Kidney epithelial cell (primary cell): ENCODE measurements around the gene ZNF667. TPM values are rescaled to one million over a fixed set of nuclear protein-coding genes. Genes with fewer than 3 reads are reported as not detected.

Experiments
- DNase-seq: peaks from one replicate; pipeline ENCODE4 v3.0.0-alpha.2; 2010; ENCODE audit warnings: low read depth
- H3K27me3 ChIP-seq: 2 replicates; pipeline ENCODE4 v1.6.0; 2011; ENCODE audit warnings: low read length; ENCODE audit not compliant: control insufficient read depth, insufficient read depth
- H3K36me3 ChIP-seq: 2 replicates; pipeline ENCODE4 v1.5.1; 2011; ENCODE audit warnings: low read length; ENCODE audit not compliant: control insufficient read depth, insufficient read depth
- H3K4me3 ChIP-seq: 2 replicates; pipeline ENCODE4 v1.5.1; 2011; ENCODE audit warnings: low read depth, mild to moderate bottlenecking, control low read depth, low read length
- total RNA-seq: library from RNA; depleted of rRNA; stranded (reverse); fragments of >200 nt; gene quantifications from 2 replicates; pipeline ENCODE4 v1.2.3, GENCODE V29; 2015
- TF ChIP-seq, protein P1 (sequence below): IDR thresholded peaks from 2 replicates; pipeline ENCODE4 v1.5.1; 2011; ENCODE audit warnings: mild to moderate bottlenecking, moderate library complexity, low read length, control low read depth, inconsistent platforms; ENCODE audit not compliant: insufficient read depth, poor library complexity, severe bottlenecking

Gene ZNF667
- total RNA-seq, 1 donor from 2014 or later, result 4.2 TPM

DNA sequence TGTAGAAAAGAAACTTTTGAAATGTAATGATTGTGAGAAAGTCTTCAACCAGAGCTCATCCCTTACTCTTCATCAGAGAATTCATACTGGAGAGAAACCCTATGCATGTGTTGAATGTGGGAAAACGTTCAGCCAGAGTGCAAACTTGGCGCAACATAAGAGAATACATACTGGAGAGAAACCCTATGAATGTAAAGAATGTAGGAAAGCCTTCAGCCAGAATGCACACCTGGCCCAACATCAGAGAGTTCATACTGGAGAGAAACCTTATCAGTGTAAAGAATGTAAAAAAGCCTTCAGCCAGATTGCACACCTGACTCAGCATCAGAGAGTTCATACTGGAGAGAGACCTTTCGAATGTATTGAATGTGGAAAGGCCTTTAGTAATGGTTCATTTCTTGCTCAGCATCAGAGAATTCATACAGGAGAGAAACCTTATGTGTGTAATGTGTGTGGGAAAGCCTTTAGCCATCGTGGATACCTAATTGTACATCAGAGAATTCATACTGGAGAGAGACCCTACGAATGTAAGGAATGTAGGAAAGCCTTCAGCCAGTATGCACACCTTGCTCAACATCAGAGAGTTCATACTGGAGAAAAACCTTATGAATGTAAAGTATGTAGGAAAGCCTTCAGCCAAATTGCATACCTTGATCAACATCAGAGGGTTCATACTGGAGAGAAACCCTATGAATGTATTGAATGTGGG is 53.7 kb downstream of the ZNF667 start:
- Histone ChIP-seq H3K27me3 (no peaks in the 10 kb centered on the region), H3K36me3 (peaks cover 4% of the 10 kb centered on the region), H3K4me3 (no peak overlapping the region)
- no peak for DNase-seq
- TF ChIP-seq, protein P1, sequence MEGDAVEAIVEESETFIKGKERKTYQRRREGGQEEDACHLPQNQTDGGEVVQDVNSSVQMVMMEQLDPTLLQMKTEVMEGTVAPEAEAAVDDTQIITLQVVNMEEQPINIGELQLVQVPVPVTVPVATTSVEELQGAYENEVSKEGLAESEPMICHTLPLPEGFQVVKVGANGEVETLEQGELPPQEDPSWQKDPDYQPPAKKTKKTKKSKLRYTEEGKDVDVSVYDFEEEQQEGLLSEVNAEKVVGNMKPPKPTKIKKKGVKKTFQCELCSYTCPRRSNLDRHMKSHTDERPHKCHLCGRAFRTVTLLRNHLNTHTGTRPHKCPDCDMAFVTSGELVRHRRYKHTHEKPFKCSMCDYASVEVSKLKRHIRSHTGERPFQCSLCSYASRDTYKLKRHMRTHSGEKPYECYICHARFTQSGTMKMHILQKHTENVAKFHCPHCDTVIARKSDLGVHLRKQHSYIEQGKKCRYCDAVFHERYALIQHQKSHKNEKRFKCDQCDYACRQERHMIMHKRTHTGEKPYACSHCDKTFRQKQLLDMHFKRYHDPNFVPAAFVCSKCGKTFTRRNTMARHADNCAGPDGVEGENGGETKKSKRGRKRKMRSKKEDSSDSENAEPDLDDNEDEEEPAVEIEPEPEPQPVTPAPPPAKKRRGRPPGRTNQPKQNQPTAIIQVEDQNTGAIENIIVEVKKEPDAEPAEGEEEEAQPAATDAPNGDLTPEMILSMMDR, result no peak

DNA sequence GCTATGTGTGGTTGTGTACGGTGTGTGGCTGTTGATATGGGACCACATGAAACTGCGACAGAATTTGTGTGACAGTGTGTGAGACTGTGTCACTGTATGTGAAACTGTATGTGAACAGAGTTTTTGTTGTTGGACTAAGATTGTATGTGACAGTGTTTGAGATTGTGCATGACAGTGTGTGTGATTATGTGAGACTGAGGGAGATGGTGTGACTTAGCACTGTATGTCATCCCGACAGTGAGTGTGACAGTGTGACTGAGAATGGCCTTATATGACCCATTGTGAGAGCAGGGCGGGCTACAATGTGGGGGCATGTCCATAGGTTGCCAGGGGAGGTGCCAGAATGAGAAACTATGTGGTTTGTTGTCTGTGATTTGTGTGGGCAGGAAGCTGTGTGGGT is 72.1 kb downstream of the ZNF667 start:
- peak overlapping the region; percentile 81 for H3K4me3 ChIP-seq
- no peak for DNase-seq
- TF ChIP-seq, protein P1, result no peak
- peaks cover 2% of the 10 kb centered on the region for H3K36me3 ChIP-seq
- no peaks in the 10 kb centered on the region for H3K27me3 ChIP-seq

DNA sequence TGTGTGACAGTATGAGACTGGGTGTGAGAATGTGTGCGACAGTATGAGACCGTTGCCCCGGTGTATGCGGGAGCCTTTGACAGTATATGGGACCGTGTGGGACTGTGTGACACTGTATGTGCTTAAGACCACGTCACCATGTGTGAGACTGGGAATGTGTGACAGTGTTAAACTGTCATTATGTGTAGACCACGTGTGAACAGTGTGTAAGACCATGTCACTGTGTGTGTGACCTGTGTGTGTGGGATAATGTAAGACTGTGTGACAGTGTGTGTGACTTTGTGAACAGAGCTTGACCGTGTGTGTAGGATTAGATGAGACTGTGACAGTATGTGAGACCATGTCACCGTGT is 72.5 kb downstream of the ZNF667 start:
- TF ChIP-seq, protein P1, result no peak
- Histone ChIP-seq H3K4me3 (peak overlapping the region; percentile 81), H3K36me3 (peaks cover 2% of the 10 kb centered on the region), H3K27me3 (no peaks in the 10 kb centered on the region)
- no peak for DNase-seq

DNA sequence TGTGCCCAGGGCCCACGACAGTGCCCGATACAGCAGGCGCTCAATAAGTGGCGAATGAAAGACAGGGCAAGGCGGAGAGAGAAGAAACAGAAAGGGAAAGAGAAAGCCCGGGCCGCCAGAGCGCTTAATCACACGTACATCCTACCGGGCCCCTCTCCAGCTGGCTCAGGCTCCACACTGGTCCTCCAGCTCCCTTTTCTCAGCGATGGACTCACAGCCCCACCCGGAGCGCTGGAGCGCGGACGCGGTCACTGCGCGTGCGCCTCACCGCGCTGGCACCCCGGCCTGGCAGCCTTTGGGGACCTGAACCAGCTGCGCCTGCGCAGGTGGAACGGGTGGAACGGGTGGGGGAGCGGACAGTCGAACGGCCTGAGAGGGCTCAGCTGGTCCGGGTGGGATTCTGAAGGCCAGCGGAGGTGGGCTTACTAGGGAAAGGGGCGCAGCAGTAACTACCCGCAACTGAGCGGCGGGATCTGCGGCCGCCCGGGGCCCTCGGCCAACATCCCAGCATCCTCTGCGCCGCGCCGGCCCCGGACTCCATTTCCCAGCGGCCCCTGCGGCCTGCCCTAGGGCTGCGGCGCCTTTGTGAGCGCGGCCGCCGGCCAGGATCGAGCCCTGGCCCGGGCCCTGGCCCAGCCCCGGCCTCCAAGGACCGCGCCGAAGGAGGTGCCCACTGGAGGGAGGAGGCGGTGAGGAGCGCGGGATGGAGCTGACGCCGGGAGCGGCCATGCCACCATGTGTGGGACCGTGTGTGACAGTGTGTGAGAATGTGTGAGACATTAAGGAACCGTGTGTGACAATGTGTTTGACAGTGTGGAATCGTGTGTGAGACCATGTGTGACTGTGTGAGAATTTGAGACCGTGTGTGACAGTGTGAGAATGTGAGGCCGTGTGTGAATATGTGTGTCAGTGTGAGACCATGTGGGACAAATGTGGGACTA is 73.1 kb downstream of the ZNF667 start, which contains the start of gene ZNF583:
ZNF583 (plus strand) TSS at position 569 of the 941 bp plus-strand sequence. CDS start 2,783 bp downstream, outside the sequence.
- DNase-seq, result peak; percentile 76
- peak within 1 kb of the TSS; percentile 81 for H3K4me3 ChIP-seq
- TF ChIP-seq, protein P1, result no peak
- peaks cover 3% of the 10 kb centered on the region for H3K36me3 ChIP-seq
- H3K27me3 ChIP-seq, result no peaks in the 10 kb centered on the region

DNA sequence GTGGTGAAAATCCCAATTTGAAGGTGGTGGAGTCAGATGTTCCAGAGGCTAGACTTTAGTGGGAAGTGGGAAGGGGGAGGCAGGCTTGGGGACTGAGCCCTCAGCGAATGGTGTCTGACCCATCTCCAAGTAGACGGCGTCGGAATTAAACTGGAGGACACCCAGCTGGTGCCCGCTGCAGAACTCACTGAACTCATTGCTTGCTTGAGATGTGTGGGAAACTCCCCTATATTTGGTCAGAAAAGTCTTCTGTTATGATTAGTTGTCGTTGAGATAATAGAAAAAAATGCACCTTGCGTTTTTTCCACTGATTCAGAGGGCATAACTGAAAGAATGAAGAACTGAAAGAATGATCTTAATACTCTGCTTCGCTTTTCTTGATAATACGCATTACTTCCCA is 73.9 kb downstream of the ZNF667 start:
- peak overlapping the region; percentile 81 for H3K4me3 ChIP-seq

More for the DNA sequence above, 73.9 kb downstream of the ZNF667 start:
- TF ChIP-seq, protein P1, result no peak
- Histone ChIP-seq H3K27me3 (no peaks in the 10 kb centered on the region), H3K36me3 (peaks cover 2% of the 10 kb centered on the region)
- no peak for DNase-seq
